Measurements from ENCODE around the gene C4B. TPM values are rescaled to one million over a fixed set of nuclear protein-coding genes. Genes with fewer than 3 reads are reported as not detected.

C4B gene
- total RNA-seq, 2 donors from 2014 or later, result 177 to 235 TPM

GRCh38 chr6:32069460-32069859 is 54.9 kb downstream of the C4B start:
- DNase-seq (no peak), ATAC-seq (no peak)
- intact Hi-C loops (cut with DNase I), result no loop called here

- DNase-seq, result no peak
- no peak for ATAC-seq
- intact Hi-C loops (cut with DNase I), result no loop called here
Measured at GRCh38 chr6:32069878-32070515, 55.4 kb downstream of the C4B start.

GRCh38 chr6:32070814-32071543 is 56.4 kb downstream of the C4B start:
- ATAC-seq, result peak; percentile 64 to 83
- peak; percentile 72 for DNase-seq
- intact Hi-C loops (cut with DNase I), result no loop called here

- intact Hi-C loops (cut with DNase I), result no loop called here
Measured at GRCh38 chr6:32073101-32073500, 58.5 kb downstream of the C4B start.

GRCh38 chr6:32073613-32074012 is 59.0 kb downstream of the C4B start:
- intact Hi-C loops (cut with DNase I), result no loop called here
- DNase-seq (no peak), ATAC-seq (no peak)

More at GRCh38 chr6:32073101-32073500, 58.5 kb downstream of the C4B start:
- no peak for ATAC-seq
- DNase-seq, result no peak

- DNase-seq, result no peak
- ATAC-seq, result no peak
- intact Hi-C loops (cut with DNase I), result no loop called here
Measured at GRCh38 chr6:32074996-32075532, 60.5 kb downstream of the C4B start.

GRCh38 chr6:32075781-32076180 is 61.2 kb downstream of the C4B start:
- intact Hi-C loops (cut with DNase I), result no loop called here
- no peak for DNase-seq
- no peak for ATAC-seq

- intact Hi-C loops (cut with DNase I), result no loop called here
- ATAC-seq, result peak; percentile 36 to 55
- DNase-seq, result no peak
Measured at GRCh38 chr6:32076321-32076809, 61.8 kb downstream of the C4B start.

- ATAC-seq, result no peak
- intact Hi-C loops (cut with DNase I), result no loop called here
Measured at GRCh38 chr6:32079566-32080290, 65.1 kb downstream of the C4B start.

GRCh38 chr6:32081168-32081990 is 66.8 kb downstream of the C4B start:
- intact Hi-C loops (cut with DNase I), result no loop called here
- ATAC-seq (peak; percentile 68 to 73), DNase-seq (peak; percentile 83)

More at GRCh38 chr6:32079566-32080290, 65.1 kb downstream of the C4B start:
- no peak for DNase-seq

GRCh38 chr6:32082478-32082877 is 67.9 kb downstream of the C4B start:
- ATAC-seq, result peak in 1 of 2 donors; percentile 15
- no peak for DNase-seq
- intact Hi-C loops (cut with DNase I), result no loop called here

GRCh38 chr6:32082935-32083334 is 68.3 kb downstream of the C4B start:
- ATAC-seq (peak; percentile 19 to 67), DNase-seq (peak; percentile 82)
- intact Hi-C loops (cut with DNase I), result no loop called here

GRCh38 chr6:32083812-32084768 is 69.5 kb downstream of the C4B start:
- intact Hi-C loops (cut with DNase I), result no loop called here

GRCh38 chr6:32084780-32085179 is 70.2 kb downstream of the C4B start:
- intact Hi-C loops (cut with DNase I), result no loop called here
- ATAC-seq (no peak), DNase-seq (no peak)

More at GRCh38 chr6:32083812-32084768, 69.5 kb downstream of the C4B start:
- DNase-seq, result no peak
- ATAC-seq, result no peak

Measured in left cardiac atrium (tissue), 4 donors.